HCT116 (cell line): Measurements from ENCODE around the gene TCERG1L. TPM values are rescaled to one million over a fixed set of nuclear protein-coding genes. Genes with fewer than 3 reads are reported as not detected.

Experiments used
- ATAC-seq: fragments of 200-7000 bp; cut with Tn5 transposase; 2 replicates; pipeline ENCODE4 v1.9.1; 2020; ENCODE audit warnings: mild to moderate bottlenecking, moderate library complexity
- BruUV-seq: library from RNA; stranded (reverse); fragments of 400-500 nt; replicated peaks from 2 replicates; lab custom pipeline; 2021; lab: Mats Ljungman, UMichigan
- CTCF ChIA-PET: fragments of 300-600 bp; sonication (Branson Sonifier 250); formaldehyde crosslinking; loops from one replicate; lab custom pipeline; 2021; ENCODE audit warnings: antibody characterized with exemption; lab: Charles Lee
- POLR2A ChIA-PET: fragments of 300-600, 350-600 bp; sonication (Branson Sonifier 250); formaldehyde crosslinking; loops from one replicate; lab custom pipeline; 2021; ENCODE audit warnings: antibody characterized with exemption; lab: Charles Lee
- RAD21 ChIA-PET, 2 experiments: fragments of 300-600 bp; sonication (Branson Sonifier 250); formaldehyde crosslinking; loops; one replicate each; lab custom pipeline; 2023; ENCODE audit warnings: low total read pairs in 2 of 2; ENCODE audit not compliant: uncharacterized antibody in 2 of 2, unreplicated experiment in 2 of 2, low non-redundant PET in 1 of 2; lab: Charles Lee
- DNase-seq: peaks from one replicate; pipeline ENCODE4 v3.0.0-alpha.2; 2010; ENCODE audit warnings: low read depth, low spot score
- H2AFZ ChIP-seq: fragments of 200-600 bp; shearing (Covaris generic), sonication (generic); 2 replicates; pipeline ENCODE4 v1.6.1; 2017; ENCODE audit warnings: low read depth, mixed run types, mixed read lengths, antibody characterized with exemption, low read length; ENCODE audit not compliant: poor library complexity, severe bottlenecking
- H3K27ac ChIP-seq: 2 replicates; pipeline ENCODE4 v1.5.1; 2012; ENCODE audit warnings: low read depth, low read length
- H3K27me3 ChIP-seq: fragments of 200-600 bp; sonication (generic); 2 replicates; pipeline ENCODE4 v1.6.1; 2016; ENCODE audit warnings: mixed run types, low read length, mixed read lengths; ENCODE audit not compliant: insufficient read depth
- H3K36me3 ChIP-seq, 2 experiments: fragments of 200-500 bp in 1 of 2; fragments of 200-600 bp in 1 of 2; sonication (Bioruptor generic) in 1 of 2; sonication (generic) in 1 of 2; 2 replicates each; pipeline versions ENCODE4 v1.5.1 to v1.6.1; 2014 to 2016; ENCODE audit warnings: low read length in 2 of 2, inconsistent platforms in 1 of 2, mixed read lengths in 1 of 2, mixed run types in 1 of 2; ENCODE audit not compliant: insufficient read depth in 2 of 2, control insufficient read depth in 1 of 2
- H3K4me1 ChIP-seq, 2 experiments: fragments of 200-600 bp in 1 of 2; sonication (generic) in 1 of 2; 2 replicates each; pipeline versions ENCODE4 v1.5.1 to v1.6.1; 2012 to 2017; ENCODE audit warnings: low read length in 2 of 2, inconsistent platforms in 1 of 2, mild to moderate bottlenecking in 1 of 2, mixed read lengths in 1 of 2, mixed run types in 1 of 2, moderate library complexity in 1 of 2; ENCODE audit not compliant: insufficient read depth in 2 of 2, control insufficient read depth in 1 of 2
- H3K4me2 ChIP-seq: fragments of 200-600 bp; sonication (generic); 2 replicates; pipeline ENCODE4 v1.6.1; 2017; ENCODE audit warnings: mixed run types, low read length, mixed read lengths
- H3K4me3 ChIP-seq, 2 experiments: fragments of 200-600 bp in 1 of 2; sonication (generic) in 1 of 2; replicated peaks in 1 of 2; 2 replicates each; pipeline ENCODE4 v1.5.1; 2011 to 2016; ENCODE audit warnings: low read length in 2 of 2, control low read depth in 1 of 2, low read depth in 1 of 2, mild to moderate bottlenecking in 1 of 2, mixed read lengths in 1 of 2, mixed run types in 1 of 2
- H3K79me2 ChIP-seq: fragments of 200-600 bp; sonication (generic); 2 replicates; pipeline ENCODE4 v1.6.1; 2017; ENCODE audit warnings: mild to moderate bottlenecking, mixed run types, low read length, moderate library complexity, mixed read lengths; ENCODE audit not compliant: insufficient read depth
- H3K9ac ChIP-seq: fragments of 200-600 bp; sonication (generic); 2 replicates; pipeline ENCODE4 v1.6.1; 2016; ENCODE audit warnings: low read length, mixed read lengths
- H3K9me2 ChIP-seq: fragments of 200-600 bp; sonication (generic), shearing (Covaris generic); 2 replicates; pipeline ENCODE4 v1.6.1; 2017; ENCODE audit warnings: mixed run types, mild to moderate bottlenecking, moderate library complexity; ENCODE audit not compliant: insufficient read depth
- H3K9me3 ChIP-seq, 2 experiments: fragments of 200-500 bp in 1 of 2; fragments of 200-600 bp in 1 of 2; sonication (Bioruptor generic) in 1 of 2; sonication (generic) in 1 of 2; 2 replicates each; pipeline ENCODE4 v1.6.1; 2014 to 2017; ENCODE audit warnings: low read length in 2 of 2, mixed read lengths in 2 of 2, inconsistent platforms in 1 of 2, low read depth in 1 of 2, mild to moderate bottlenecking in 1 of 2, mixed run types in 1 of 2, moderate library complexity in 1 of 2; ENCODE audit not compliant: control insufficient read depth in 1 of 2, insufficient read depth in 1 of 2
- H4K20me1 ChIP-seq: fragments of 200-600 bp; sonication (generic), shearing (Covaris generic); 2 replicates; pipeline ENCODE4 v1.6.1; 2017; ENCODE audit warnings: mixed run types, mild to moderate bottlenecking, moderate library complexity; ENCODE audit not compliant: insufficient read depth
- CBX3 ChIP-seq: IDR thresholded peaks from 2 replicates; pipeline ENCODE4 v1.6.1; 2012; ENCODE audit warnings: low read depth
- CEBPB ChIP-seq: IDR thresholded peaks from 2 replicates; pipeline ENCODE4 v1.6.1; 2012; ENCODE audit warnings: low read depth
- EGR1 ChIP-seq: IDR thresholded peaks from 2 replicates; pipeline ENCODE4 v1.6.1; 2012; ENCODE audit warnings: low read depth
- EZH2phosphoT487 ChIP-seq: fragments of 200-600 bp; IDR thresholded peaks from 2 replicates; pipeline ENCODE4 v1.6.1; 2018; ENCODE audit warnings: antibody characterized with exemption, borderline replicate concordance
- JUND ChIP-seq: IDR thresholded peaks from 2 replicates; pipeline ENCODE4 v1.6.1; 2012
- MAX ChIP-seq: IDR thresholded peaks from 2 replicates; pipeline ENCODE4 v1.6.1; 2012
- POLR2AphosphoS5 ChIP-seq: IDR thresholded peaks from 2 replicates; pipeline ENCODE4 v1.6.1; 2011; ENCODE audit warnings: mild to moderate bottlenecking, low read depth, low read length, moderate library complexity
- REST ChIP-seq: IDR thresholded peaks from 2 replicates; pipeline ENCODE4 v1.6.1; 2012; ENCODE audit warnings: low read depth
- SIN3A ChIP-seq: IDR thresholded peaks from 2 replicates; pipeline ENCODE4 v1.6.1; 2012; ENCODE audit warnings: low read depth
- SP1 ChIP-seq: IDR thresholded peaks from 2 replicates; pipeline ENCODE4 v1.6.1; 2012; ENCODE audit warnings: low read depth
- SRF ChIP-seq: IDR thresholded peaks from 2 replicates; pipeline ENCODE4 v1.6.1; 2012; ENCODE audit warnings: low read depth
- YY1 ChIP-seq: IDR thresholded peaks from 2 replicates; pipeline ENCODE4 v1.6.1; 2011; ENCODE audit warnings: low read length, low read depth, moderate library complexity, mild to moderate bottlenecking; ENCODE audit not compliant: insufficient replicate concordance; ENCODE audit errors: extremely low read depth
- ZBTB33 ChIP-seq: IDR thresholded peaks from 2 replicates; pipeline ENCODE4 v1.6.1; 2011; ENCODE audit warnings: mild to moderate bottlenecking, low read length, moderate library complexity; ENCODE audit not compliant: insufficient replicate concordance; ENCODE audit errors: extremely low read depth
- ZFX ChIP-seq: fragments of 450-650 bp; IDR thresholded peaks from 2 replicates; pipeline ENCODE4 v1.6.1; 2017
- intact Hi-C: fragments of 100-400 bp; cut with micrococcal nuclease; formaldehyde crosslinking; loops from 2 replicates; pipeline ENCODE4 v1.10.0; 2022
- total RNA-seq: library from RNA; stranded (reverse); gene quantifications from one replicate; pipeline ENCODE4 v1.2.1, GENCODE V29; 2021; ENCODE audit not compliant: unreplicated experiment

TCERG1L gene
- total RNA-seq, 1 experiment from 2014 or later, result not detected

GRCh38 chr10:131274133-131274880 is 37.2 kb downstream of the TCERG1L start:
- Histone ChIP-seq H3K9me2 (no peaks in the 10 kb centered on the region), H3K9me3 (no peaks in the 10 kb centered on the region), H3K4me1 (no peaks in the 10 kb centered on the region), H3K4me3 (no peak overlapping the region), H3K9ac (no peak overlapping the region), H3K4me2 (no peak overlapping the region), H3K36me3 (no peaks in the 10 kb centered on the region), H2AFZ (no peak overlapping the region), H3K27ac (no peak overlapping the region), H4K20me1 (no peaks in the 10 kb centered on the region), H3K27me3 (no peaks in the 10 kb centered on the region), H3K79me2 (no peaks in the 10 kb centered on the region)
- ChIA-PET CTCF (no interaction called here), POLR2A (no interaction called here), RAD21 (no interaction called here)
- intact Hi-C loops, result no loop called here
- no TSS peak for BruUV-seq
- no peak for TF ChIP-seq SIN3A
- no peak for TF ChIP-seq EZH2phosphoT487
- no peak for TF ChIP-seq POLR2AphosphoS5
- no peak for TF ChIP-seq REST
- no peak for TF ChIP-seq MAX
- no peak for TF ChIP-seq CEBPB
- no peak for TF ChIP-seq ZFX
- TF ChIP-seq SP1, result no peak
- TF ChIP-seq CBX3, result no peak
- no peak for TF ChIP-seq EGR1
- no peak for TF ChIP-seq ZBTB33
- no peak for TF ChIP-seq SRF
- TF ChIP-seq YY1, result no peak
- no peak for TF ChIP-seq JUND
- no peak for ATAC-seq
- no peak for DNase-seq
